ENCODE data around the gene MAP3K7CL.

GRCh38 chr21:29195981-29196669, 65.7 kb downstream of the MAP3K7CL start:
- TF ChIP-seq CTCF (IDR thresholded peaks at IDR 0.05) = peak; percentile 46
- no peak for TF ChIP-seq SIN3A (IDR thresholded peaks at IDR 0.05; ENCODE audit: borderline replicate concordance, insufficient read depth, low read depth, low read length)
- no peak for TF ChIP-seq POLR2AphosphoS5 (IDR thresholded peaks at IDR 0.05; ENCODE audit: low read depth, low read length)
- no peak for TF ChIP-seq REST (IDR thresholded peaks at IDR 0.05; ENCODE audit: insufficient read depth in 1 of 2, low read depth in 2 of 2, low read length in 1 of 2)

Measured in Panc1 (cell line).